Osteocyte (in vitro differentiated cells): ENCODE measurements around the gene RALGPS1. TPM values are rescaled to one million over a fixed set of nuclear protein-coding genes. Genes with fewer than 3 reads are reported as not detected.

Experiments used
- DNase-seq: peaks from one replicate; pipeline ENCODE4 v3.0.0; 2021; ENCODE audit warnings: mixed read lengths; ENCODE audit not compliant: unreplicated experiment; ENCODE audit errors: extremely low spot score
- H3K27ac Mint-ChIP-seq: one replicate; pipeline ENCODE4 v1.8.0; 2021; ENCODE audit warnings: mild to moderate bottlenecking, mixed read lengths; ENCODE audit not compliant: unreplicated experiment
- H3K27me3 Mint-ChIP-seq: one replicate; pipeline ENCODE4 v1.8.0; 2021; ENCODE audit warnings: mixed read lengths; ENCODE audit not compliant: unreplicated experiment
- H3K36me3 Mint-ChIP-seq: one replicate; pipeline ENCODE4 v1.8.0; 2021; ENCODE audit warnings: mixed read lengths; ENCODE audit not compliant: unreplicated experiment
- H3K4me1 Mint-ChIP-seq: one replicate; pipeline ENCODE4 v1.8.0; 2021; ENCODE audit warnings: mixed read lengths; ENCODE audit not compliant: unreplicated experiment
- H3K4me3 Mint-ChIP-seq: one replicate; pipeline ENCODE4 v1.8.0; 2021; ENCODE audit warnings: mild to moderate bottlenecking, moderate library complexity, mixed read lengths; ENCODE audit not compliant: unreplicated experiment
- H3K9me3 Mint-ChIP-seq: one replicate; pipeline ENCODE4 v1.8.0; 2021; ENCODE audit warnings: mixed read lengths; ENCODE audit not compliant: unreplicated experiment
- total RNA-seq: library from RNA; stranded (reverse); gene quantifications from 2 replicates; pipeline ENCODE4 v1.2.1, GENCODE V29; 2021
- TF ChIP-seq, protein P1 (sequence below): fragments of 200-600 bp; sonication (generic); IDR thresholded peaks from 2 replicates; pipeline ENCODE4 v1.5.0; 2021; ENCODE audit warnings: antibody characterized with exemption, mild to moderate bottlenecking, moderate library complexity

Gene RALGPS1
- total RNA-seq, 1 donor from 2014 or later: 9.9 TPM

DNA sequence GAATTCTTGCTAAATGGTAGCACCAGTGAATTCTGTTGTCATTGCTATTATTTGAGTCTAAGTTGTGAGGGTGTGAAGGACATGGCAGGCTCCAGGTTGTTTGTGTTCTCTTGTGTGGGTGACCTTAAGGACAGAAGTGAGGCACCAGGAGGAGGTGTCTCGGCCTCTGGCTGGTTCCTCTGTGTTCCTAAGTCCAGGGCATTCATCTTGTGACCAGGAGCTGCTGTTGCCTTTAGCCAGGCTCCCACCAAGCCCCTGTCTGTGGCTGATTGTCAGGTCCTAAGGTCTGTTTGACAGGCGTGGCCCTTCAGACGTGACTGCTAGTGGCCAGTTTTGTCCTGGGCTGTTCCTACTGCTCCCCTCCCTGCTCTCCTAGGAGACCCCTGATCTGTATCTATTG, 118.5 kb downstream of the RALGPS1 start:
- no peaks in the 10 kb centered on the region for H3K36me3 Mint-ChIP-seq
- no peaks in the 10 kb centered on the region for H3K27me3 Mint-ChIP-seq
- no peak overlapping the region for H3K27ac Mint-ChIP-seq
- no peak for DNase-seq
- TF ChIP-seq, protein P1, sequence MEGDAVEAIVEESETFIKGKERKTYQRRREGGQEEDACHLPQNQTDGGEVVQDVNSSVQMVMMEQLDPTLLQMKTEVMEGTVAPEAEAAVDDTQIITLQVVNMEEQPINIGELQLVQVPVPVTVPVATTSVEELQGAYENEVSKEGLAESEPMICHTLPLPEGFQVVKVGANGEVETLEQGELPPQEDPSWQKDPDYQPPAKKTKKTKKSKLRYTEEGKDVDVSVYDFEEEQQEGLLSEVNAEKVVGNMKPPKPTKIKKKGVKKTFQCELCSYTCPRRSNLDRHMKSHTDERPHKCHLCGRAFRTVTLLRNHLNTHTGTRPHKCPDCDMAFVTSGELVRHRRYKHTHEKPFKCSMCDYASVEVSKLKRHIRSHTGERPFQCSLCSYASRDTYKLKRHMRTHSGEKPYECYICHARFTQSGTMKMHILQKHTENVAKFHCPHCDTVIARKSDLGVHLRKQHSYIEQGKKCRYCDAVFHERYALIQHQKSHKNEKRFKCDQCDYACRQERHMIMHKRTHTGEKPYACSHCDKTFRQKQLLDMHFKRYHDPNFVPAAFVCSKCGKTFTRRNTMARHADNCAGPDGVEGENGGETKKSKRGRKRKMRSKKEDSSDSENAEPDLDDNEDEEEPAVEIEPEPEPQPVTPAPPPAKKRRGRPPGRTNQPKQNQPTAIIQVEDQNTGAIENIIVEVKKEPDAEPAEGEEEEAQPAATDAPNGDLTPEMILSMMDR: no peak
- no peaks in the 10 kb centered on the region for H3K9me3 Mint-ChIP-seq
- no peak overlapping the region for H3K4me3 Mint-ChIP-seq
- H3K4me1 Mint-ChIP-seq: peaks cover 13% of the 10 kb centered on the region

GRCh38 chr9:127033789-127034188, 119.2 kb downstream of the RALGPS1 start:
- no peak for DNase-seq
- Mint-ChIP-seq H3K36me3 (no peaks in the 10 kb centered on the region), H3K4me1 (peaks cover 13% of the 10 kb centered on the region), H3K9me3 (no peaks in the 10 kb centered on the region), H3K4me3 (no peak overlapping the region), H3K27ac (no peak overlapping the region), H3K27me3 (no peaks in the 10 kb centered on the region)
- TF ChIP-seq, protein P1: no peak

- TF ChIP-seq, protein P1: no peak
- H3K9me3 Mint-ChIP-seq: no peaks in the 10 kb centered on the region
- H3K4me1 Mint-ChIP-seq: peaks cover 13% of the 10 kb centered on the region
- H3K4me3 Mint-ChIP-seq: no peak overlapping the region
- no peak for DNase-seq
- no peaks in the 10 kb centered on the region for H3K27me3 Mint-ChIP-seq
- H3K36me3 Mint-ChIP-seq: no peaks in the 10 kb centered on the region
- no peak overlapping the region for H3K27ac Mint-ChIP-seq
Observed at GRCh38 chr9:127034691-127035090, 120.1 kb downstream of the RALGPS1 start.

DNA sequence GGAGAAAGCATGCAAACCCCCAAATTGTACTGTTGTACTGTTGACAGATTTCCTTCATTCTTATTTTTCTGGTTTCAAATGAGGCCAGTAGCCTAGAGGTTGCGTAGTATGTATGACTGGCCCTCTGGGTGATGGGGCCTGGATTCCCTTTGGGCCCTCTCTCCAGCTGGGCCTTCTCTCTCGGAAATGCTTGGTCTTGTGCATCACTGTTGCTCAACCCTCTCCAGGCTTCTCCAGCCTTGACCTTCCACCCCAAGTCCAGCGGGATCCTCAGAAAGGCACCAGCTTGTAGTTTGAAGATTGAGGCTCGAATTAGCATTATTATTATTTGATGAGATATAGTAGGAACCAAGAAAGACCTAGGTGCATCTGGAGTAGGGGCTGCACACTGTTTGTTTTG, 120.8 kb downstream of the RALGPS1 start:
- H3K9me3 Mint-ChIP-seq: no peaks in the 10 kb centered on the region
- peaks cover 13% of the 10 kb centered on the region for H3K4me1 Mint-ChIP-seq
- H3K27ac Mint-ChIP-seq: no peak overlapping the region
- H3K36me3 Mint-ChIP-seq: no peaks in the 10 kb centered on the region
- TF ChIP-seq, protein P1: no peak
- no peak for DNase-seq
- H3K27me3 Mint-ChIP-seq: no peaks in the 10 kb centered on the region
- H3K4me3 Mint-ChIP-seq: no peak overlapping the region

DNA sequence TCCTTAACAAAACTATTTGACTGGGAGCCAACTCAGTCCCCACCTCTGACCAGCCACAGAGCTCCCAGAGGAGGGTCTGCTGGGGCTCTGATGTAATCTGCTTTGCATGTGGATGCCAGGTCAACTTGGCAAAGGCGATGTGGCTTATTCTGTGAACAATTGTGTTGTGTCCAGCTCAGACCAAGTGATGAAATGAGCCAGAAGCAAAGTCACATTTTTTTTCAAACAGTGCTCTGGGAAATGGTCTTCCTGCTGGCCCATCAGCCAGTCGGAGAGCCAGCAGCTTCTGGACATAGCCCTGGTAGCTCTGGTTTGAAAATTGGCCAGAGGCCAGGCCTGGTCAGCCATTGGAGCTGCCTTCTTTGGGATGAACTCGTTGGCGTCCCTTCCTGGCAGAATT, 121.4 kb downstream of the RALGPS1 start:
- Mint-ChIP-seq H3K27ac (peak overlapping the region; percentile 19), H3K4me3 (no peak overlapping the region)

More for the DNA sequence above, 121.4 kb downstream of the RALGPS1 start:
- Mint-ChIP-seq H3K4me1 (peaks cover 13% of the 10 kb centered on the region), H3K36me3 (no peaks in the 10 kb centered on the region), H3K9me3 (no peaks in the 10 kb centered on the region), H3K27me3 (no peaks in the 10 kb centered on the region)
- TF ChIP-seq, protein P1: no peak
- DNase-seq: no peak
